Activated CD4-positive, alpha-beta T cell treated with anti-CD3 and anti-CD28 coated beads, Interleukin-2, Interleukin-4, amounts not matched to agents 100 ng/mL and 50 ng/mL, durations not matched to agents 16 hours and 8 hours (primary cell): Measurements from ENCODE around the gene CFAP221.
A peak's percentile ranks its signal among the peaks of the same experiment; 100 is the strongest.

Experiments
- DNase-seq: peaks from one replicate; pipeline ENCODE4 v3.0.0-alpha.2; 2020; ENCODE audit warnings: low spot score

CFAP221 gene

GRCh38 chr2:119536707-119537106, 7.5 kb upstream of the CFAP221 start:
- no peak for DNase-seq

- DNase-seq, result no peak
Observed at GRCh38 chr2:119537792-119538191, 6.5 kb upstream of the CFAP221 start.

GRCh38 chr2:119541476-119541875, 2.8 kb upstream of the CFAP221 start:
- no peak for DNase-seq

GRCh38 chr2:119544939-119545475, 758 bp downstream of the CFAP221 start:
- no peak for DNase-seq

- DNase-seq, result no peak
Observed at GRCh38 chr2:119545754-119546446, 1.7 kb downstream of the CFAP221 start.

- DNase-seq, result no peak
Observed at GRCh38 chr2:119546447-119546767, 2.2 kb downstream of the CFAP221 start.

- no peak for DNase-seq
Observed at GRCh38 chr2:119548516-119549120, 4.4 kb downstream of the CFAP221 start.

GRCh38 chr2:119549241-119549640, 5.0 kb downstream of the CFAP221 start:
- DNase-seq, result no peak

GRCh38 chr2:119550346-119550745, 6.1 kb downstream of the CFAP221 start:
- DNase-seq, result no peak

GRCh38 chr2:119550856-119551255, 6.6 kb downstream of the CFAP221 start:
- no peak for DNase-seq

- DNase-seq, result no peak
Observed at GRCh38 chr2:119552902-119553301, 8.7 kb downstream of the CFAP221 start.

GRCh38 chr2:119553687-119554344, 9.6 kb downstream of the CFAP221 start:
- DNase-seq, result no peak

- DNase-seq, result no peak
Observed at GRCh38 chr2:119565481-119565880, 21.2 kb downstream of the CFAP221 start.

- DNase-seq, result no peak
Observed at GRCh38 chr2:119567292-119567691, 23.0 kb downstream of the CFAP221 start.

GRCh38 chr2:119574108-119574815, 30.0 kb downstream of the CFAP221 start:
- DNase-seq, result peak; percentile 24

- DNase-seq, result no peak
Observed at GRCh38 chr2:119574864-119575263, 30.6 kb downstream of the CFAP221 start.

- DNase-seq, result no peak
Observed at GRCh38 chr2:119575439-119575838, 31.2 kb downstream of the CFAP221 start.

- DNase-seq, result no peak
Observed at GRCh38 chr2:119579424-119580295, 35.4 kb downstream of the CFAP221 start.

GRCh38 chr2:119580550-119581072, 36.4 kb downstream of the CFAP221 start:
- no peak for DNase-seq

GRCh38 chr2:119583291-119583690, 39.0 kb downstream of the CFAP221 start:
- DNase-seq, result no peak

- DNase-seq, result no peak
Observed at GRCh38 chr2:119584469-119584868, 40.2 kb downstream of the CFAP221 start.
